GM12878 (cell line): ENCODE results near the gene TLE3. TPM values are rescaled to one million over a fixed set of nuclear protein-coding genes. Genes with fewer than 3 reads are reported as not detected.

Experiments
- IKZF2 ChIP-seq, 2 experiments: fragments of 450-650 bp; IDR thresholded peaks; 2 replicates each; pipeline ENCODE4 v1.6.1; 2017; ENCODE audit warnings: mild to moderate bottlenecking in 2 of 2, moderate library complexity in 2 of 2
- JUNB ChIP-seq: IDR thresholded peaks from 2 replicates; pipeline ENCODE4 v1.6.1; 2016; ENCODE audit warnings: antibody characterized with exemption, mild to moderate bottlenecking
- PML ChIP-seq: IDR thresholded peaks from 2 replicates; pipeline ENCODE4 v1.6.1; 2012; ENCODE audit warnings: low read length, inconsistent platforms
- POLR2AphosphoS2 ChIP-seq: IDR thresholded peaks from 2 replicates; pipeline ENCODE4 v1.6.1; 2011; ENCODE audit warnings: low read depth, mild to moderate bottlenecking, low read length, improper control_type of control experiment, moderate library complexity
- SKIL ChIP-seq: fragments of 450-650 bp; IDR thresholded peaks from 2 replicates; pipeline ENCODE4 v1.6.1; 2017; ENCODE audit warnings: mild to moderate bottlenecking, low read depth, inconsistent platforms; ENCODE audit not compliant: poor library complexity, severe bottlenecking
- ZBTB4 ChIP-seq: fragments of 450-650 bp; formaldehyde crosslinking; IDR thresholded peaks from 2 replicates; pipeline ENCODE4 v1.4.0; 2022; ENCODE audit warnings: mild to moderate bottlenecking, moderate library complexity
- ZNF622 ChIP-seq: fragments of 450-650 bp; IDR thresholded peaks from 2 replicates; pipeline ENCODE4 v1.6.1; 2017; ENCODE audit warnings: mild to moderate bottlenecking, inconsistent platforms
- ZSCAN29 ChIP-seq: fragments of 450-650 bp; IDR thresholded peaks from 2 replicates; pipeline ENCODE4 v1.6.1; 2017; ENCODE audit warnings: mild to moderate bottlenecking, moderate library complexity
- polyA plus RNA-seq, 11 experiments: library from polyadenylated mRNA; depleted of rRNA in 4 of 11; unstranded in 6 of 11; stranded (reverse) in 5 of 11; fragments of >200 nt; fragmentation: Nextera tagmentation in 4 of 11; fragmentation: Illumina TruSeq in 1 of 11; extraction: Ambion mirVana in 4 of 11; extraction: Trizol in 1 of 11; gene quantifications; 1 replicate in 1 of 11; 2 replicates in 10 of 11; pipeline versions ENCODE4 v1.2.1 to v1.2.3, GENCODE V29; 2011 to 2016; ENCODE audit warnings: inconsistent platforms in 2 of 11, missing spikeins in 2 of 11, low read depth in 1 of 11
- total RNA-seq, 4 experiments: library from RNA; depleted of rRNA in 3 of 4; stranded (reverse); fragments of >200 nt in 3 of 4; fragmentation: Illumina TruSeq in 1 of 4; extraction: Trizol in 1 of 4; gene quantifications; 2 replicates each; pipeline versions ENCODE4 v1.2.1 to v1.2.3, GENCODE V29; 2013 to 2021
- TF ChIP-seq, protein P1 (sequence below): fragments of 450-650 bp; IDR thresholded peaks from 2 replicates; pipeline ENCODE4 v1.6.1; 2017; ENCODE audit warnings: low read depth, mild to moderate bottlenecking, moderate library complexity

TLE3 gene
- total and polyA plus RNA-seq, 10 of the 15 experiments (the other 5 are each of a cell fraction or from before 2014, with no cell fraction given): 1.2 to 65.5 (median 9.7) TPM

DNA sequence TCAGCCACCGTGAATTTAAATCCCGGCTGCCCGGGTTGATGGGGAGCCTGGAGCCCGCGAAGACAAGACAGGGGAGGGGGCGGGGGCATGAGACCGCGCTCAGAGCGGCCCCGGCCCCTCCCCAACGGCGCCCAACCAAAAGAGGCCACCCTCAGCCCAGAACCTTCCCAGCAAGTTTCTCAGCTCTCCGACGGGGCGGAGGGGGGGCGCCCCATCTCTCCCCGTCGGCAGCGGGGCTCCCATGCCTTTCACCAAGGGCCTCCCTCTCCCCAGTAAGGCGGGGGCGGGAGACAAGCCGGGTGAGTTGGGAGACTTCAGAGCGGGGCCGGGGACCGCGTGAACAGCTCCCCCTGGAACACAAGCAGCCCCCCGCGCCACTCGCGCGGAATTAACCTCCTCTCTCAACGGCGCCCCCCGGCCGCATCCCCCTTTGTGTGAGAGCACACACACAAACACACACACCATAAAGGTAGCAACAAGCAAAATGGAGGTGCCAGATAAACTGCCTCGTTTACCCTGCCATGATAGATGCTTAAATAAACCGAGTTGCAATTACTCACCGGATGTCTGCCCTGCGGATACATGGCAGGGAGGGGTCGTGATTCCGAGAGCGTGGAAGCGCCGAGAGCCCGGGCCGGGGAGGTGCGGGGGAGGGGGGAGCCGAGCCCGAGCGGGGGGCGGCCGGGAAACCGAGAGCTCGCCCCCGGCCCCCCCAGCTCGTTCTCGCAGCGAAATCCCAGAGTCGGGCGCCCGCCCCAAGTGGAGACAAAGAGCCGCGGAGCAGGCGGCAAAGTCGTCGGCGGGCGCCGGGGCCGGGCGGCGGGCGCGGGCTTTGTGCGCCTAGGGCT lies 1.3 kb downstream of the TLE3 start (continued):
- no peak for TF ChIP-seq SKIL
- TF ChIP-seq POLR2AphosphoS2: no peak
- TF ChIP-seq ZNF622: no peak
- no peak for TF ChIP-seq ZSCAN29
- TF ChIP-seq PML: no peak
- no peak for TF ChIP-seq ZBTB4 (CRISPR knock-in tag)
- TF ChIP-seq IKZF2 (IDR thresholded peaks at IDR 0.05): 0 out of 4 replicates have a peak, but pooled peaks have one; percentile 1 to 33
- TF ChIP-seq JUNB: no peak
- TF ChIP-seq, protein P1, sequence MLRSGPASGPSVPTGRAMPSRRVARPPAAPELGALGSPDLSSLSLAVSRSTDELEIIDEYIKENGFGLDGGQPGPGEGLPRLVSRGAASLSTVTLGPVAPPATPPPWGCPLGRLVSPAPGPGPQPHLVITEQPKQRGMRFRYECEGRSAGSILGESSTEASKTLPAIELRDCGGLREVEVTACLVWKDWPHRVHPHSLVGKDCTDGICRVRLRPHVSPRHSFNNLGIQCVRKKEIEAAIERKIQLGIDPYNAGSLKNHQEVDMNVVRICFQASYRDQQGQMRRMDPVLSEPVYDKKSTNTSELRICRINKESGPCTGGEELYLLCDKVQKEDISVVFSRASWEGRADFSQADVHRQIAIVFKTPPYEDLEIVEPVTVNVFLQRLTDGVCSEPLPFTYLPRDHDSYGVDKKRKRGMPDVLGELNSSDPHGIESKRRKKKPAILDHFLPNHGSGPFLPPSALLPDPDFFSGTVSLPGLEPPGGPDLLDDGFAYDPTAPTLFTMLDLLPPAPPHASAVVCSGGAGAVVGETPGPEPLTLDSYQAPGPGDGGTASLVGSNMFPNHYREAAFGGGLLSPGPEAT: no peak
- TF ChIP-seq, all 136 proteins: peak for 7
